Lower lobe of right lung (tissue), 2 donors: ENCODE measurements around the gene TNPO1. TPM values are rescaled to one million over a fixed set of nuclear protein-coding genes. Genes with fewer than 3 reads are reported as not detected.

Experiments used
- ATAC-seq, 2 donors: fragments of 200-7000 bp; cut with Tn5 transposase; one replicate each; pipeline ENCODE4 v1.9.1; 2020 to 2022; ENCODE audit warnings: mild to moderate bottlenecking in 2 of 2, moderate library complexity in 2 of 2
- DNase-seq: peaks from one replicate; pipeline ENCODE4 v3.0.0-alpha.2; 2020
- H3K27ac ChIP-seq: fragments of 200-600 bp; one replicate; pipeline ENCODE4 v1.8.0; 2022
- H3K27me3 ChIP-seq: fragments of 200-600 bp; one replicate; pipeline ENCODE4 v1.8.0; 2022; ENCODE audit warnings: low read depth
- H3K36me3 ChIP-seq: fragments of 200-600 bp; one replicate; pipeline ENCODE4 v1.8.0; 2022; ENCODE audit warnings: mild to moderate bottlenecking
- H3K4me1 ChIP-seq: fragments of 200-600 bp; one replicate; pipeline ENCODE4 v1.8.0; 2022
- H3K4me3 ChIP-seq: fragments of 200-600 bp; one replicate; pipeline ENCODE4 v1.8.0; 2022; ENCODE audit warnings: mild to moderate bottlenecking
- H3K9me3 ChIP-seq: fragments of 200-600 bp; one replicate; pipeline ENCODE4 v1.8.0; 2022
- CTCF ChIP-seq: fragments of 200-600 bp; IDR thresholded peaks from one replicate; pipeline ENCODE4 v1.8.0; 2022; ENCODE audit warnings: antibody characterized with exemption, mild to moderate bottlenecking
- intact Hi-C: fragments of 100-400 bp; cut with DNase I; formaldehyde crosslinking; loops from one replicate; pipeline ENCODE4 v1.11.0; 2022
- total RNA-seq: library from RNA; stranded (reverse); fragmentation: NEBNext Ultra II Directional; extraction: Animal tissue kit (Norgen Biotek cat#: 25700); gene quantifications from one replicate; pipeline ENCODE4 v1.2.1, GENCODE V29; 2021
- donor health status: DM: no; HTN: yes; CAD: no; lungs with severe emphysema.

TNPO1 gene
- total RNA-seq, 1 donor from 2014 or later, result 100 TPM

GRCh38 chr5:72878854-72879253 is 62.4 kb downstream of the TNPO1 start:
- DNase-seq (no peak), ATAC-seq (no peak)
- intact Hi-C loops, result no loop called here
- Histone ChIP-seq H3K4me1 (no peaks in the 10 kb centered on the region), H3K4me3 (no peak overlapping the region), H3K36me3 (peaks cover 100% of the 10 kb centered on the region), H3K27me3 (no peaks in the 10 kb centered on the region), H3K9me3 (no peaks in the 10 kb centered on the region), H3K27ac (no peak overlapping the region)
- TF ChIP-seq CTCF, result no peak

- no peaks in the 10 kb centered on the region for H3K4me1 ChIP-seq
- peaks cover 100% of the 10 kb centered on the region for H3K36me3 ChIP-seq
- no peak overlapping the region for H3K4me3 ChIP-seq
- ATAC-seq (no peak), DNase-seq (no peak)
- no peak overlapping the region for H3K27ac ChIP-seq
- H3K9me3 ChIP-seq, result no peaks in the 10 kb centered on the region
- no peaks in the 10 kb centered on the region for H3K27me3 ChIP-seq
- no peak for TF ChIP-seq CTCF
- intact Hi-C loops, result no loop called here
Observed at GRCh38 chr5:72882989-72883388, 66.5 kb downstream of the TNPO1 start.

GRCh38 chr5:72883850-72884249 is 67.4 kb downstream of the TNPO1 start:
- no peak for ATAC-seq
- TF ChIP-seq CTCF, result no peak

GRCh38 chr5:72884892-72885291 is 68.4 kb downstream of the TNPO1 start:
- no peak for ATAC-seq
- H3K4me3 ChIP-seq, result no peak overlapping the region
- H3K36me3 ChIP-seq, result peaks cover 100% of the 10 kb centered on the region
- TF ChIP-seq CTCF, result no peak
- DNase-seq, result no peak
- no peaks in the 10 kb centered on the region for H3K9me3 ChIP-seq
- no peaks in the 10 kb centered on the region for H3K27me3 ChIP-seq
- no peaks in the 10 kb centered on the region for H3K4me1 ChIP-seq
- H3K27ac ChIP-seq, result no peak overlapping the region
- intact Hi-C loops, result no loop called here

More at GRCh38 chr5:72883850-72884249, 67.4 kb downstream of the TNPO1 start:
- Histone ChIP-seq H3K27me3 (no peaks in the 10 kb centered on the region), H3K4me3 (no peak overlapping the region), H3K36me3 (peaks cover 100% of the 10 kb centered on the region), H3K4me1 (no peaks in the 10 kb centered on the region), H3K9me3 (no peaks in the 10 kb centered on the region), H3K27ac (no peak overlapping the region)
- intact Hi-C loops, result no loop called here
- DNase-seq, result no peak

GRCh38 chr5:72885824-72886223 is 69.4 kb downstream of the TNPO1 start:
- Histone ChIP-seq H3K4me3 (no peak overlapping the region), H3K36me3 (peaks cover 100% of the 10 kb centered on the region), H3K9me3 (no peaks in the 10 kb centered on the region), H3K27ac (no peak overlapping the region), H3K27me3 (no peaks in the 10 kb centered on the region), H3K4me1 (no peaks in the 10 kb centered on the region)
- intact Hi-C loops, result no loop called here
- no peak for TF ChIP-seq CTCF
- DNase-seq (no peak), ATAC-seq (no peak)

GRCh38 chr5:72888595-72888994 is 72.1 kb downstream of the TNPO1 start:
- no peak for ATAC-seq
- H3K9me3 ChIP-seq, result no peaks in the 10 kb centered on the region
- no peak for DNase-seq
- no peak overlapping the region for H3K27ac ChIP-seq
- H3K36me3 ChIP-seq, result peaks cover 100% of the 10 kb centered on the region
- TF ChIP-seq CTCF, result no peak
- intact Hi-C loops, result no loop called here
- H3K4me3 ChIP-seq, result no peak overlapping the region
- no peaks in the 10 kb centered on the region for H3K27me3 ChIP-seq
- no peaks in the 10 kb centered on the region for H3K4me1 ChIP-seq
